ENCODE results near the gene TREM2. TPM values are rescaled to one million over a fixed set of nuclear protein-coding genes. Genes with fewer than 3 reads are reported as not detected.

The TREM2 gene
- total RNA-seq (2014; rRNA removed; shearing (Covaris generic)) = not detected in 2 replicates
- not detected in 2 replicates for polyA plus RNA-seq (2016; fragmentation: Nextera tagmentation; extraction: Ambion mirVana)

GRCh38 chr6:41162687-41163418, at the start of gene TREM2:
TSS of gene TREM2 (minus strand) at chr6:41163116. CDS start at chr6:41163082, 34 bp downstream.
- Histone ChIP-seq H3K4me1 (ENCODE audit: insufficient read depth) (no peaks in the 10 kb centered on the region), H3K27me3 (replicated peaks; ENCODE audit: insufficient read depth) (no peaks in the 10 kb centered on the region), H3K4me2 (ENCODE audit: unreplicated experiment) (no peak within 1 kb of the TSS), H3K9me3 (ENCODE audit: low read depth) (no peaks in the 10 kb centered on the region), H2AFZ (no peak within 1 kb of the TSS), H3K36me3 (ENCODE audit: low read depth) (no peaks in the 10 kb centered on the region), H4K20me1 (ENCODE audit: insufficient read depth) (no peaks in the 10 kb centered on the region), H3K4me3 (no peak within 1 kb of the TSS), H3K9ac (no peak within 1 kb of the TSS), H3K27ac (no peak within 1 kb of the TSS), H3K79me2 (ENCODE audit: insufficient read depth) (no peaks in the 10 kb centered on the region), H3K9me2 (ENCODE audit: insufficient read depth) (no peaks in the 10 kb centered on the region), H3F3A (ENCODE audit: insufficient read depth) (no peaks in the 10 kb centered on the region)
- in situ Hi-C loops (cut with MboI) = no loop called here
- no peak for TF ChIP-seq EZH2phosphoT487 (IDR thresholded peaks at IDR 0.05; ENCODE audit: insufficient read depth, low read depth)
- no peak for TF ChIP-seq EZH2 (IDR thresholded peaks at IDR 0.05; ENCODE audit: insufficient read depth, poor library complexity, severe bottlenecking)
- 59 to 66% methylated on average over 10 of the region's 10 CpGs for WGBS, 2 experiments (ENCODE audit: low coverage in 1 of 2, low lambda C conversion rate in 2 of 2, missing lambda C conversion rate in 2 of 2)
- DNase-seq = no peak

GRCh38 chr6:41209547-41210320, 46.8 kb upstream of the TREM2 start:
- WGBS, 2 experiments (ENCODE audit: low coverage in 1 of 2, low lambda C conversion rate in 2 of 2, missing lambda C conversion rate in 2 of 2) = 50 to 51% methylated on average over 5 of the region's 5 CpGs
- no peaks in the 10 kb centered on the region for H3K79me2 ChIP-seq (ENCODE audit: insufficient read depth)
- H3K4me2 ChIP-seq (ENCODE audit: unreplicated experiment) = no peak overlapping the region
- no peaks in the 10 kb centered on the region for H3K9me3 ChIP-seq (ENCODE audit: low read depth)
- H3K36me3 ChIP-seq (ENCODE audit: low read depth) = no peaks in the 10 kb centered on the region
- H3K9me2 ChIP-seq (ENCODE audit: insufficient read depth) = no peaks in the 10 kb centered on the region
- no peak for DNase-seq
- no peak overlapping the region for H3K4me3 ChIP-seq
- no peaks in the 10 kb centered on the region for H3K4me1 ChIP-seq (ENCODE audit: insufficient read depth)
- peaks cover 13% of the 10 kb centered on the region for H3K27me3 ChIP-seq (replicated peaks; ENCODE audit: insufficient read depth)
- no peak overlapping the region for H3K27ac ChIP-seq
- TF ChIP-seq EZH2phosphoT487 (IDR thresholded peaks at IDR 0.05; ENCODE audit: insufficient read depth, low read depth) (no peak), EZH2 (IDR thresholded peaks at IDR 0.05; ENCODE audit: insufficient read depth, poor library complexity, severe bottlenecking) (no peak)
- no peaks in the 10 kb centered on the region for H4K20me1 ChIP-seq (ENCODE audit: insufficient read depth)
- in situ Hi-C loops (cut with MboI) = no loop called here
- no peak overlapping the region for H3K9ac ChIP-seq
- H2AFZ ChIP-seq = no peak overlapping the region
- H3F3A ChIP-seq (ENCODE audit: insufficient read depth) = no peaks in the 10 kb centered on the region

GRCh38 chr6:41208439-41209106, 45.7 kb upstream of the TREM2 start:
- no peak overlapping the region for H3K27ac ChIP-seq
- no peaks in the 10 kb centered on the region for H3K36me3 ChIP-seq (ENCODE audit: low read depth)
- H3K4me1 ChIP-seq (ENCODE audit: insufficient read depth) = no peaks in the 10 kb centered on the region
- no peaks in the 10 kb centered on the region for H3F3A ChIP-seq (ENCODE audit: insufficient read depth)
- H3K4me2 ChIP-seq (ENCODE audit: unreplicated experiment) = no peak overlapping the region
- in situ Hi-C loops (cut with MboI) = no loop called here
- DNase-seq = no peak
- no peaks in the 10 kb centered on the region for H3K9me3 ChIP-seq (ENCODE audit: low read depth)
- H4K20me1 ChIP-seq (ENCODE audit: insufficient read depth) = no peaks in the 10 kb centered on the region
- H3K9me2 ChIP-seq (ENCODE audit: insufficient read depth) = no peaks in the 10 kb centered on the region
- H3K4me3 ChIP-seq = no peak overlapping the region
- WGBS, 2 experiments (ENCODE audit: low coverage in 1 of 2, low lambda C conversion rate in 2 of 2, missing lambda C conversion rate in 2 of 2) = 47 to 54% methylated on average over 7 of the region's 7 CpGs
- H3K9ac ChIP-seq = no peak overlapping the region
- H2AFZ ChIP-seq = no peak overlapping the region
- peaks cover 13% of the 10 kb centered on the region for H3K27me3 ChIP-seq (replicated peaks; ENCODE audit: insufficient read depth)
- TF ChIP-seq EZH2 (IDR thresholded peaks at IDR 0.05; ENCODE audit: insufficient read depth, poor library complexity, severe bottlenecking) = no peak
- TF ChIP-seq EZH2phosphoT487 (IDR thresholded peaks at IDR 0.05; ENCODE audit: insufficient read depth, low read depth) = no peak
- H3K79me2 ChIP-seq (ENCODE audit: insufficient read depth) = no peaks in the 10 kb centered on the region

GRCh38 chr6:41204156-41204555, 41.2 kb upstream of the TREM2 start:
- 30 to 41% methylated on average over 1 of the region's 1 CpG for WGBS, 2 experiments (ENCODE audit: low coverage in 1 of 2, low lambda C conversion rate in 2 of 2, missing lambda C conversion rate in 2 of 2)
- no peak for TF ChIP-seq EZH2phosphoT487 (IDR thresholded peaks at IDR 0.05; ENCODE audit: insufficient read depth, low read depth)
- TF ChIP-seq EZH2 (IDR thresholded peaks at IDR 0.05; ENCODE audit: insufficient read depth, poor library complexity, severe bottlenecking) = no peak

More at GRCh38 chr6:41204156-41204555, 41.2 kb upstream of the TREM2 start:
- H3F3A ChIP-seq (ENCODE audit: insufficient read depth) = no peaks in the 10 kb centered on the region
- H3K27me3 ChIP-seq (replicated peaks; ENCODE audit: insufficient read depth) = peaks cover 5% of the 10 kb centered on the region; the same call in 1 of the 2 replicates
- H3K9ac ChIP-seq = no peak overlapping the region
- H3K79me2 ChIP-seq (ENCODE audit: insufficient read depth) = no peaks in the 10 kb centered on the region
- no peak overlapping the region for H2AFZ ChIP-seq
- no peaks in the 10 kb centered on the region for H3K36me3 ChIP-seq (ENCODE audit: low read depth)
- in situ Hi-C loops (cut with MboI) = no loop called here
- H3K9me2 ChIP-seq (ENCODE audit: insufficient read depth) = no peaks in the 10 kb centered on the region
- H3K27ac ChIP-seq = no peak overlapping the region
- no peaks in the 10 kb centered on the region for H3K9me3 ChIP-seq (ENCODE audit: low read depth)
- no peaks in the 10 kb centered on the region for H4K20me1 ChIP-seq (ENCODE audit: insufficient read depth)
- H3K4me1 ChIP-seq (ENCODE audit: insufficient read depth) = no peaks in the 10 kb centered on the region
- no peak for DNase-seq
- no peak overlapping the region for H3K4me2 ChIP-seq (ENCODE audit: unreplicated experiment)
- H3K4me3 ChIP-seq = no peak overlapping the region

Measured in GM23248 (cell line).